Activated CD8-positive, alpha-beta T cell treated with anti-CD3 and anti-CD28 coated beads for 36 hours (primary cell): ENCODE measurements around the gene YES1. TPM values are rescaled to one million over a fixed set of nuclear protein-coding genes. Genes with fewer than 3 reads are reported as not detected.

Experiments used
- ATAC-seq: fragments of 200-7000 bp; cut with Tn5 transposase; one replicate; pipeline ENCODE4 v1.10.0; 2021; ENCODE audit warnings: mild to moderate bottlenecking, moderate library complexity
- CTCF ChIA-PET: fragments of 350-600 bp; sonication (Branson Sonifier 250); formaldehyde crosslinking; loops from one replicate; lab custom pipeline; 2021; ENCODE audit warnings: antibody characterized with exemption; lab: Charles Lee
- POLR2A ChIA-PET: fragments of 350-600 bp; sonication (Branson Sonifier 250); formaldehyde crosslinking; loops from one replicate; lab custom pipeline; 2021; ENCODE audit warnings: antibody characterized with exemption; lab: Charles Lee
- DNase-seq: peaks from one replicate; pipeline ENCODE4 v3.0.0-alpha.2; 2020
- H3K27ac Mint-ChIP-seq: one replicate; pipeline ENCODE4 v1.8.0; 2021; ENCODE audit warnings: mild to moderate bottlenecking, mixed read lengths
- H3K27me3 Mint-ChIP-seq: one replicate; pipeline ENCODE4 v1.8.0; 2021; ENCODE audit warnings: mixed read lengths
- H3K36me3 Mint-ChIP-seq: one replicate; pipeline ENCODE4 v1.8.0; 2021; ENCODE audit warnings: low read depth, mixed read lengths
- H3K4me1 Mint-ChIP-seq: one replicate; pipeline ENCODE4 v1.8.0; 2021; ENCODE audit warnings: low read depth, mixed read lengths
- H3K4me3 Mint-ChIP-seq: one replicate; pipeline ENCODE4 v1.8.0; 2021; ENCODE audit warnings: mild to moderate bottlenecking, moderate library complexity, mixed read lengths
- H3K9me3 Mint-ChIP-seq: one replicate; pipeline ENCODE4 v1.8.0; 2021; ENCODE audit warnings: mixed read lengths
- intact Hi-C: fragments of 100-400 bp; cut with micrococcal nuclease; formaldehyde crosslinking; loops from one replicate; pipeline ENCODE4 v1.10.0; 2022
- total RNA-seq, 2 experiments: library from RNA; stranded (reverse); gene quantifications; one replicate each; pipeline ENCODE4 v1.2.3, GENCODE V29; 2021
- TF ChIP-seq, protein P1 (sequence below): fragments of 200-600 bp; IDR thresholded peaks from one replicate; pipeline ENCODE4 v1.8.0; 2022; ENCODE audit warnings: antibody characterized with exemption, mild to moderate bottlenecking

The YES1 gene
- total RNA-seq, 2 experiments from 2014 or later = 38.8 to 40.0 TPM

DNA sequence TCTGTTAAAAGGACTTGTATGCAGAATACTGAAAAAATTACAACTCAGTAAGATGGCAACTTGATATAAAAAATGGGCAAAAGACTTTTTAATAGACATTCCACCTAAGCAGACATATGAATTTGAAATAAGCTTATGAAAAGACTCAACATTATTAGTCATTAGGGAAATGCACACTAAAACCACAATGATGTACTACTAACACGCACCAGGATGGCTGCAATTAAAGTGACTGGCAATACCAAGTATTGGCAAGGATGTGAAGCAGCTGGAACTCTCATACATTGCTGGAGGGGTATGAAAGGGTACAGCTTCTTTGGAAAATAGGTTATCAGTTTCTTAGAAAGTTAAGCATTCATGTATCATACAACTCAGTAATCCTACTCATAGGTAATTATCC lies 96.4 kb downstream of the YES1 start:
- Mint-ChIP-seq H3K36me3 (peaks cover 32% of the 10 kb centered on the region), H3K9me3 (peaks cover 1% of the 10 kb centered on the region), H3K27me3 (no peaks in the 10 kb centered on the region), H3K4me1 (peaks cover 43% of the 10 kb centered on the region), H3K4me3 (no peak overlapping the region), H3K27ac (peak overlapping the region; percentile 89)
- CTCF ChIA-PET = interaction anchor here (0.7 to 5.3 kb wide), 13 partner anchors 8 to 125 kb away, joined by 3 to 32 read pairs (median 3); partner anchors contain the start of gene YES1
- ATAC-seq = peak; percentile 46
- intact Hi-C loops = loop anchor here (5.0 to 10.0 kb wide), 2 partner anchors 97 to 119 kb away; partner anchors contain the start of gene YES1
- TF ChIP-seq, protein P1, sequence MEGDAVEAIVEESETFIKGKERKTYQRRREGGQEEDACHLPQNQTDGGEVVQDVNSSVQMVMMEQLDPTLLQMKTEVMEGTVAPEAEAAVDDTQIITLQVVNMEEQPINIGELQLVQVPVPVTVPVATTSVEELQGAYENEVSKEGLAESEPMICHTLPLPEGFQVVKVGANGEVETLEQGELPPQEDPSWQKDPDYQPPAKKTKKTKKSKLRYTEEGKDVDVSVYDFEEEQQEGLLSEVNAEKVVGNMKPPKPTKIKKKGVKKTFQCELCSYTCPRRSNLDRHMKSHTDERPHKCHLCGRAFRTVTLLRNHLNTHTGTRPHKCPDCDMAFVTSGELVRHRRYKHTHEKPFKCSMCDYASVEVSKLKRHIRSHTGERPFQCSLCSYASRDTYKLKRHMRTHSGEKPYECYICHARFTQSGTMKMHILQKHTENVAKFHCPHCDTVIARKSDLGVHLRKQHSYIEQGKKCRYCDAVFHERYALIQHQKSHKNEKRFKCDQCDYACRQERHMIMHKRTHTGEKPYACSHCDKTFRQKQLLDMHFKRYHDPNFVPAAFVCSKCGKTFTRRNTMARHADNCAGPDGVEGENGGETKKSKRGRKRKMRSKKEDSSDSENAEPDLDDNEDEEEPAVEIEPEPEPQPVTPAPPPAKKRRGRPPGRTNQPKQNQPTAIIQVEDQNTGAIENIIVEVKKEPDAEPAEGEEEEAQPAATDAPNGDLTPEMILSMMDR = no peak
- DNase-seq = peak; percentile 57
- POLR2A ChIA-PET = interaction anchor here (0.8 to 1.3 kb wide), 5 partner anchors 25 to 97 kb away, joined by 3 to 6 read pairs (median 3); no protein-coding TSS in a partner anchor

GRCh38 chr18:713135-713490 lies 98.9 kb downstream of the YES1 start:
- H3K27ac Mint-ChIP-seq = peak overlapping the region; percentile 57
- intact Hi-C loops = loop anchor here (10.0 kb wide), 1 partner anchor 122 kb away; no protein-coding TSS in a partner anchor
- ChIA-PET CTCF (interaction anchor here (0.7 to 2.2 kb wide), 21 partner anchors 11 to 189 kb away, joined by 3 to 28 read pairs (median 4); partner anchors contain the start of gene YES1), POLR2A (interaction anchor here (1.0 to 2.2 kb wide), 6 partner anchors 8 to 117 kb away, joined by 3 to 9 read pairs (median 6); partner anchors contain the start of gene TYMS)
- TF ChIP-seq, protein P1 = no peak
- no peaks in the 10 kb centered on the region for H3K27me3 Mint-ChIP-seq
- peak overlapping the region; percentile 45 for H3K4me3 Mint-ChIP-seq
- peaks cover 43% of the 10 kb centered on the region for H3K36me3 Mint-ChIP-seq
- peaks cover 64% of the 10 kb centered on the region for H3K4me1 Mint-ChIP-seq
- peak; percentile 15 for DNase-seq
- no peak for ATAC-seq
- H3K9me3 Mint-ChIP-seq = peaks cover 1% of the 10 kb centered on the region

- intact Hi-C loops = loop anchor here (10.0 kb wide), 1 partner anchor 122 kb away; no protein-coding TSS in a partner anchor
- TF ChIP-seq, protein P1 = peak; percentile 87
- Mint-ChIP-seq H3K9me3 (peaks cover 1% of the 10 kb centered on the region), H3K36me3 (peaks cover 44% of the 10 kb centered on the region), H3K27ac (peak within 1 kb of the TSS; percentile 97), H3K4me1 (peaks cover 64% of the 10 kb centered on the region), H3K4me3 (peak within 1 kb of the TSS; percentile 96), H3K27me3 (no peaks in the 10 kb centered on the region)
- POLR2A ChIA-PET = interaction anchor here (0.8 to 2.2 kb wide), 8 partner anchors 9 to 118 kb away, joined by 3 to 9 read pairs (median 4); partner anchors contain the start of gene TYMS
- CTCF ChIA-PET = interaction anchor here (0.6 to 2.2 kb wide), 26 partner anchors 11 to 189 kb away, joined by 3 to 28 read pairs (median 4); partner anchors contain the start of genes TYMS and YES1
- DNase-seq (peak; percentile 91), ATAC-seq (peak; percentile 87)
These were observed 99.5 kb downstream of the YES1 start, which contains the start of gene ENOSF1 for GRCh38 chr18:712401-713134. ENOSF1 (minus strand) TSS chr18:712630; CDS start chr18:712587, 43 bp downstream.

- peak overlapping the region; percentile 96 for H3K4me3 Mint-ChIP-seq
- peak; percentile 49 for ATAC-seq
- ChIA-PET CTCF (interaction anchor here (0.6 to 4.0 kb wide), 25 partner anchors 10 to 190 kb away, joined by 3 to 28 read pairs (median 4); partner anchors contain the start of genes TYMS and YES1), POLR2A (interaction anchor here (0.8 to 2.2 kb wide), 7 partner anchors 9 to 119 kb away, joined by 3 to 9 read pairs (median 5); partner anchors contain the start of gene TYMS)
- H3K27ac Mint-ChIP-seq = peak overlapping the region; percentile 97
- peaks cover 1% of the 10 kb centered on the region for H3K9me3 Mint-ChIP-seq
- intact Hi-C loops = loop anchor here (10.0 kb wide), 1 partner anchor 123 kb away; no protein-coding TSS in a partner anchor
- TF ChIP-seq, protein P1 = no peak
- peaks cover 45% of the 10 kb centered on the region for H3K36me3 Mint-ChIP-seq
- no peaks in the 10 kb centered on the region for H3K27me3 Mint-ChIP-seq
- DNase-seq = peak; percentile 90
- peaks cover 59% of the 10 kb centered on the region for H3K4me1 Mint-ChIP-seq
These were observed 100.2 kb downstream of the YES1 start for GRCh38 chr18:711657-712400.
